H1 (cell line): ENCODE data around the gene DNLZ. TPM values are rescaled to one million over a fixed set of nuclear protein-coding genes. Genes with fewer than 3 reads are reported as not detected.

Experiments
- CBX5 ChIP-seq: fragments of 300-800, 300-1000 bp; sonication (generic); IDR thresholded peaks from 2 replicates; pipeline ENCODE4 v1.7.1; 2016; ENCODE audit warnings: antibody characterized with exemption, low read length, low read depth
- E2F6 ChIP-seq: IDR thresholded peaks from 2 replicates; pipeline ENCODE4 v1.6.1; 2012; ENCODE audit warnings: inconsistent platforms
- RAD21 ChIP-seq, 2 experiments: IDR thresholded peaks in 1 of 2; conservative IDR thresholded peaks in 1 of 2; 2 replicates each; pipeline ENCODE4 v1.6.1; 2011; ENCODE audit warnings: low read depth in 2 of 2, low read length in 2 of 2, improper control_type of control experiment in 1 of 2, inconsistent platforms in 1 of 2, mild to moderate bottlenecking in 1 of 2, moderate library complexity in 1 of 2
- TBP ChIP-seq: IDR thresholded peaks from 2 replicates; pipeline ENCODE4 v1.6.1; 2011; ENCODE audit warnings: low read depth, low read length, improper control_type of control experiment
- ZNF274 ChIP-seq: IDR thresholded peaks from 2 replicates; pipeline ENCODE4 v1.7.0; 2012; ENCODE audit warnings: low read length, borderline replicate concordance; ENCODE audit errors: extremely low read depth
- polyA plus RNA-seq, 7 experiments: library from polyadenylated mRNA; depleted of rRNA in 3 of 7; stranded (reverse) in 5 of 7; unstranded in 2 of 7; fragments of >200 nt in 5 of 7; fragments of 200-250 nt in 2 of 7; gene quantifications; 1 replicate in 5 of 7; 2 replicates in 1 of 7; 4 replicates in 1 of 7; pipeline versions ENCODE4 v1.2.1 to v1.2.3, GENCODE V29; 2011 to 2013; ENCODE audit warnings: missing spikeins in 2 of 7, mixed read lengths in 2 of 7
- total RNA-seq: library from RNA; stranded (reverse); fragmentation: NEBNext Ultra II Directional; extraction: Animal tissue kit (Norgen Biotek cat#: 25700); gene quantifications from 2 replicates; pipeline ENCODE4 v1.2.1, GENCODE V29; 2021
- TF ChIP-seq, protein P1 (sequence below): IDR thresholded peaks from 2 replicates; pipeline ENCODE4 v1.6.1; 2012; ENCODE audit warnings: low read length, inconsistent platforms

DNLZ gene
- total and polyA plus RNA-seq, 2 of the 8 experiments (the other 6 are each of a cell fraction or from before 2014, with no cell fraction given): 11.6 to 17.9 TPM

DNA sequence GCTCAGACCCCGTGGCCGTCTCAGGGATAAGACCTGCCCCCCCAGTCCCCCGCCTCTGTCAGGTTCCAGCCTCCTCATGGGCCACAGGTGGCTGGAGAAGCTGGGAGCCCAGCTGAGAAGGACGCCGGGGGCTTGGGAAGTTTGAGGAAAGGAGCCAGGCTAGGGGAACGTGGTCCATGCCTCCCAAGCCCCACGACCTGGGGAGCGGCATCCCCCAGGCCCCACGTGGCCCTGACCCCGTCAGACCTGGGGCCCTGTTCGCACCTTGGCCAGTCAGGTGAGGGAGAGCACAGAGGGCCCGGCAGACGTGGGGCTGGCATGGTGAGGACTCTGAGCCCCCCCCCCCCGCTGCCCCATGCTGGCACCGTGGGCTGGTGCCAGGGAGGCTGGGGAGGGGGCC lies 32.5 kb downstream of the DNLZ start (continued):
- TF ChIP-seq, protein P1, sequence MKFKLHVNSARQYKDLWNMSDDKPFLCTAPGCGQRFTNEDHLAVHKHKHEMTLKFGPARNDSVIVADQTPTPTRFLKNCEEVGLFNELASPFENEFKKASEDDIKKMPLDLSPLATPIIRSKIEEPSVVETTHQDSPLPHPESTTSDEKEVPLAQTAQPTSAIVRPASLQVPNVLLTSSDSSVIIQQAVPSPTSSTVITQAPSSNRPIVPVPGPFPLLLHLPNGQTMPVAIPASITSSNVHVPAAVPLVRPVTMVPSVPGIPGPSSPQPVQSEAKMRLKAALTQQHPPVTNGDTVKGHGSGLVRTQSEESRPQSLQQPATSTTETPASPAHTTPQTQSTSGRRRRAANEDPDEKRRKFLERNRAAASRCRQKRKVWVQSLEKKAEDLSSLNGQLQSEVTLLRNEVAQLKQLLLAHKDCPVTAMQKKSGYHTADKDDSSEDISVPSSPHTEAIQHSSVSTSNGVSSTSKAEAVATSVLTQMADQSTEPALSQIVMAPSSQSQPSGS: no peak
- TF ChIP-seq RAD21 (IDR thresholded peaks at IDR 0.05 in 1 of 2, conservative IDR thresholded peaks at IDR 0.05 in 1 of 2; ENCODE audit: low read depth in 2 of 2, low read length in 2 of 2): no peak
- TF ChIP-seq TBP: no peak
- TF ChIP-seq E2F6: no peak
- no peak for TF ChIP-seq CBX5
- no peak for TF ChIP-seq ZNF274
